Testis (tissue), 2 donors: ENCODE measurements around the gene INTS13.

ENCODE experiments used
- POLR2A ChIP-seq: fragments of 450-650 bp; IDR thresholded peaks from one replicate; pipeline ENCODE4 v1.6.1; 2017; ENCODE audit warnings: antibody characterized with exemption, mild to moderate bottlenecking, moderate library complexity
- TF ChIP-seq, protein P1 (sequence below), 3 experiments: fragments of 450-650 bp in 2 of 3; fragments of 200-600 bp in 1 of 3; sonication (generic) in 1 of 3; IDR thresholded peaks; one replicate each; pipeline ENCODE4 v1.5.1; 2016 to 2019; ENCODE audit warnings: antibody characterized with exemption in 3 of 3, mild to moderate bottlenecking in 2 of 3, moderate library complexity in 1 of 3

DNA sequence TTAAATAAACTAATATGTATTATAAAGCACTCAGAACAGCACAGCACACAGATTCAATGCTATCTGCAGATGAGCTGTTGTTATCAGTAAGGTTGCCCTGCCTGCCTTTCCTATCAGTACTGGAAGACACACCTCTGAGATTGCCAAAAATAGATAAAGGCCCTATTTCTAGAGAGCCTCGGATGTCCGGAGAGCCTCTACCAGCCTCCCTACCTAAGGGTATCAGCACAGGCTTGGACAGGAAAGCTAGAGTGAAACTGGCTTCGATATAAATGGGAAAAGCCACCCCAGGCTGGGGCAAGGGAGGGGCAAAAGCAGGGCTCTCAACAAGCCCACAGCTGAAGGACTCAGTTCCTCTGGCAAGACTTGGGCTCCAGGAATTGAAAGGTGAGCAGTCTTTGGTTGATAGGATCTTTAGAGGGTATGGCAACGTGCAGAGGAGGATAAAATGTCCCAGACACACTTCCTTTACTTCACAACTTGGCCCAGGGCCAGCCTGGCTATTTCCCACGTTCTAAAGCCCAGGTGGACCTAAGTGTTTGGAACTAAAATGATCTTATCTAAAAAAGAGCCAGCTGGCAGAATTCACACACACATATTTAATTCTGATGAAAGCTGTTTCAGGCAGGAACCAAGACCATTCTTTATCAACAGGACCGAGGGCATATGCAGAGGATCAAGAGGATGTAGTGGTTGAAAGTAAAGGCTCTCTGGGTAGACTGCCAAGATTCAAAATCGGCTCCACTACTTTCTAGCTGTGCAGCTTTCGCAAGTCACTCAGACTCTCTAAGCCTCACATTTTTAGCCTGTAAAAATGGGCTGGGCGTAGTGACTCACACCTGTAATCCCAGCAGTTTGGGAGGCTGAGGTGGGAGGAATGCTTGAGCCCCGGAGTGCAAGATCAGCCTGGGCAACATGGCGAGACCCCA is 67.0 kb downstream of the INTS13 start:
- TF ChIP-seq POLR2A, result no peak
- TF ChIP-seq, protein P1, sequence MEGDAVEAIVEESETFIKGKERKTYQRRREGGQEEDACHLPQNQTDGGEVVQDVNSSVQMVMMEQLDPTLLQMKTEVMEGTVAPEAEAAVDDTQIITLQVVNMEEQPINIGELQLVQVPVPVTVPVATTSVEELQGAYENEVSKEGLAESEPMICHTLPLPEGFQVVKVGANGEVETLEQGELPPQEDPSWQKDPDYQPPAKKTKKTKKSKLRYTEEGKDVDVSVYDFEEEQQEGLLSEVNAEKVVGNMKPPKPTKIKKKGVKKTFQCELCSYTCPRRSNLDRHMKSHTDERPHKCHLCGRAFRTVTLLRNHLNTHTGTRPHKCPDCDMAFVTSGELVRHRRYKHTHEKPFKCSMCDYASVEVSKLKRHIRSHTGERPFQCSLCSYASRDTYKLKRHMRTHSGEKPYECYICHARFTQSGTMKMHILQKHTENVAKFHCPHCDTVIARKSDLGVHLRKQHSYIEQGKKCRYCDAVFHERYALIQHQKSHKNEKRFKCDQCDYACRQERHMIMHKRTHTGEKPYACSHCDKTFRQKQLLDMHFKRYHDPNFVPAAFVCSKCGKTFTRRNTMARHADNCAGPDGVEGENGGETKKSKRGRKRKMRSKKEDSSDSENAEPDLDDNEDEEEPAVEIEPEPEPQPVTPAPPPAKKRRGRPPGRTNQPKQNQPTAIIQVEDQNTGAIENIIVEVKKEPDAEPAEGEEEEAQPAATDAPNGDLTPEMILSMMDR (IDR thresholded peaks at IDR 0.05), result no peak
